Testis (tissue), 2 donors: ENCODE data around the gene VSTM5.

Source experiments
- CTCF ChIP-seq, 3 experiments: fragments of 450-650 bp in 2 of 3; fragments of 200-600 bp in 1 of 3; sonication (generic) in 1 of 3; IDR thresholded peaks; one replicate each; pipeline ENCODE4 v1.5.1; 2016 to 2019; ENCODE audit warnings: antibody characterized with exemption in 3 of 3, mild to moderate bottlenecking in 2 of 3, moderate library complexity in 1 of 3
- POLR2A ChIP-seq: fragments of 450-650 bp; IDR thresholded peaks from one replicate; pipeline ENCODE4 v1.6.1; 2017; ENCODE audit warnings: antibody characterized with exemption, mild to moderate bottlenecking, moderate library complexity

- no peak for TF ChIP-seq CTCF (IDR thresholded peaks at IDR 0.05)
- no peak for TF ChIP-seq POLR2A
These were observed 7.8 kb upstream of the VSTM5 start for GRCh38 chr11:93858121-93858775.
